CD4-positive, CD25-positive, alpha-beta regulatory T cell (primary cell): ENCODE measurements around the gene AGPAT4. TPM values are rescaled to one million over a fixed set of nuclear protein-coding genes. Genes with fewer than 3 reads are reported as not detected.

ENCODE experiments used
- ATAC-seq, 2 donors: fragments of 150-1000 bp; cut with Tn5 transposase; one replicate each; pipeline ENCODE4 v1.10.0; 2021; ENCODE audit warnings: low read depth in 2 of 2, moderate number of reproducible peaks in 2 of 2, moderate library complexity in 1 of 2
- DNase-seq, 3 donors: peaks; one replicate each; pipeline versions ENCODE4 v3.0.0 to v3.0.0-alpha.2; 2012 to 2022; ENCODE audit warnings: mixed read lengths in 1 of 3
- H3K27ac ChIP-seq: one replicate; pipeline ENCODE4 v1.7.0; 2013; ENCODE audit warnings: mild to moderate bottlenecking, low read length; ENCODE audit not compliant: insufficient read depth, poor library complexity, severe bottlenecking
- H3K27me3 ChIP-seq: one replicate; pipeline ENCODE4 v1.7.0; 2013; ENCODE audit warnings: low read length; ENCODE audit not compliant: control insufficient read depth, insufficient read depth
- H3K36me3 ChIP-seq: one replicate; pipeline ENCODE4 v1.7.0; 2013; ENCODE audit warnings: mild to moderate bottlenecking, low read length, moderate library complexity; ENCODE audit not compliant: control insufficient read depth, insufficient read depth
- H3K4me1 ChIP-seq: 2 replicates; pipeline ENCODE4 v1.7.0; 2013; ENCODE audit warnings: mild to moderate bottlenecking, low read length; ENCODE audit not compliant: insufficient read depth, control insufficient read depth, poor library complexity, severe bottlenecking
- H3K4me3 ChIP-seq: one replicate; pipeline ENCODE4 v1.7.0; 2013; ENCODE audit warnings: low read depth, mild to moderate bottlenecking, low read length, moderate library complexity
- H3K9me3 ChIP-seq, 2 experiments: 1 replicate in 1 of 2; 2 replicates in 1 of 2; pipeline ENCODE4 v1.7.0; 2013; ENCODE audit warnings: low read length in 2 of 2, mild to moderate bottlenecking in 1 of 2, moderate library complexity in 1 of 2; ENCODE audit not compliant: control insufficient read depth in 2 of 2
- H3K27ac Mint-ChIP-seq, 3 donors: one replicate each; pipeline ENCODE4 v1.8.0; 2020 to 2022; ENCODE audit warnings: mild to moderate bottlenecking in 3 of 3, mixed read lengths in 3 of 3, moderate library complexity in 2 of 3
- H3K27me3 Mint-ChIP-seq: one replicate; pipeline ENCODE4 v1.8.0; 2022; ENCODE audit warnings: mild to moderate bottlenecking, mixed read lengths
- H3K36me3 Mint-ChIP-seq: one replicate; pipeline ENCODE4 v1.8.0; 2020; ENCODE audit warnings: mixed read lengths
- H3K4me1 Mint-ChIP-seq, 4 donors: one replicate each; pipeline ENCODE4 v1.8.0; 2020 to 2022; ENCODE audit warnings: mixed read lengths in 4 of 4, mild to moderate bottlenecking in 1 of 4
- H3K4me3 Mint-ChIP-seq, 4 donors: one replicate each; pipeline ENCODE4 v1.8.0; 2020 to 2022; ENCODE audit warnings: mild to moderate bottlenecking in 4 of 4, mixed read lengths in 4 of 4, moderate library complexity in 3 of 4
- H3K9me3 Mint-ChIP-seq, 7 donors: one replicate each; pipeline ENCODE4 v1.8.0; 2020 to 2022; ENCODE audit warnings: mixed read lengths in 7 of 7, mild to moderate bottlenecking in 3 of 7, moderate library complexity in 2 of 7
- polyA plus RNA-seq, 4 donors: library from polyadenylated mRNA; unstranded; fragments of 300-500 nt; fragmentation: Illumina TruSeq; gene quantifications; one replicate each; pipeline ENCODE4 v1.2.3, GENCODE V29; 2021
- total RNA-seq: library from RNA; stranded (reverse); gene quantifications from one replicate; pipeline ENCODE4 v1.2.3, GENCODE V29; 2022

Gene AGPAT4
- total and polyA plus RNA-seq, 5 donors from 2014 or later, result 2.4 to 14.6 (median 4.1) TPM

- Histone ChIP-seq H3K27ac (peak overlapping the region; percentile 41), H3K4me1 (peaks cover 14% of the 10 kb centered on the region), H3K36me3 (peaks cover 54% of the 10 kb centered on the region), H3K4me3 (no peak overlapping the region), H3K27me3 (no peaks in the 10 kb centered on the region), H3K9me3 (no peaks in the 10 kb centered on the region)
- Mint-ChIP-seq H3K9me3 (no peaks in the 10 kb centered on the region), H3K36me3 (peaks cover 11% of the 10 kb centered on the region), H3K27me3 (no peaks in the 10 kb centered on the region), H3K4me1 (peaks cover 0 to 5% (median 0%) of the 10 kb centered on the region in 4 donors), H3K27ac (peak overlapping the region in 2 of 3 donors; percentile 29 to 48), H3K4me3 (peak overlapping the region in 2 of 4 donors; percentile 1 to 12)
- DNase-seq (peak in 1 of 3 donors; percentile 18), ATAC-seq (no peak)
Observed at GRCh38 chr6:161080263-161080970, 193.4 kb downstream of the AGPAT4 start.
